Panc1 (cell line): ENCODE measurements around the gene NDUFAF2. TPM values are rescaled to one million over a fixed set of nuclear protein-coding genes. Genes with fewer than 3 reads are reported as not detected.

Experiments
- ATAC-seq: fragments of 200-7000 bp; cut with Tn5 transposase; 2 replicates; pipeline ENCODE4 v1.9.1; 2020; ENCODE audit warnings: mild to moderate bottlenecking, moderate library complexity
- BruUV-seq: library from RNA; stranded (reverse); fragments of 400-500 nt; replicated peaks from 2 replicates; lab custom pipeline; 2021; lab: Mats Ljungman, UMichigan
- CTCF ChIA-PET: fragments of 300-600 bp; sonication (Branson Sonifier 250); formaldehyde crosslinking; loops from one replicate; lab custom pipeline; 2022; ENCODE audit warnings: antibody characterized with exemption; lab: Charles Lee
- POLR2A ChIA-PET: fragments of 300-600 bp; sonication (Branson Sonifier 250); formaldehyde crosslinking; loops from one replicate; lab custom pipeline; 2022; ENCODE audit warnings: antibody characterized with exemption; lab: Charles Lee
- DNase-seq: peaks from one replicate; pipeline ENCODE4 v3.0.0-alpha.2; 2010; ENCODE audit warnings: low read depth, low spot score
- H3K27ac ChIP-seq: 2 replicates; pipeline ENCODE4 v1.5.1; 2011; ENCODE audit warnings: mild to moderate bottlenecking, low read length, inconsistent platforms
- H3K27me3 ChIP-seq: fragments of 200-500 bp; sonication (Bioruptor generic); 2 replicates; pipeline ENCODE4 v1.6.0; 2014; ENCODE audit warnings: low read length, inconsistent platforms; ENCODE audit not compliant: control insufficient read depth, insufficient read depth
- H3K36me3 ChIP-seq: fragments of 200-500 bp; sonication (Bioruptor generic); 2 replicates; pipeline ENCODE4 v1.5.1; 2014; ENCODE audit warnings: inconsistent platforms, mild to moderate bottlenecking, low read length, moderate library complexity; ENCODE audit not compliant: control insufficient read depth, insufficient read depth
- H3K4me1 ChIP-seq: 2 replicates; pipeline ENCODE4 v1.5.1; 2011; ENCODE audit warnings: inconsistent platforms, mild to moderate bottlenecking, low read length, moderate library complexity; ENCODE audit not compliant: control insufficient read depth, insufficient read depth
- H3K4me3 ChIP-seq, 2 experiments: 2 replicates each; pipeline ENCODE4 v1.5.1; 2011 to 2012; ENCODE audit warnings: low read depth in 2 of 2, low read length in 2 of 2, mild to moderate bottlenecking in 2 of 2, inconsistent platforms in 1 of 2, moderate library complexity in 1 of 2
- H3K9me3 ChIP-seq: fragments of 200-500 bp; sonication (Bioruptor generic); 2 replicates; pipeline ENCODE4 v1.5.1; 2014; ENCODE audit warnings: low read depth, mild to moderate bottlenecking, inconsistent platforms, low read length, moderate library complexity; ENCODE audit not compliant: control insufficient read depth, insufficient read depth
- POLR2AphosphoS5 ChIP-seq: IDR thresholded peaks from 2 replicates; pipeline ENCODE4 v1.6.1; 2012; ENCODE audit warnings: mild to moderate bottlenecking, low read depth, low read length, moderate library complexity
- SIN3A ChIP-seq: IDR thresholded peaks from 2 replicates; pipeline ENCODE4 v1.6.1; 2012; ENCODE audit warnings: low read depth, mild to moderate bottlenecking, low read length, moderate library complexity, borderline replicate concordance; ENCODE audit not compliant: insufficient read depth
- TCF7L2 ChIP-seq: IDR thresholded peaks from 2 replicates; pipeline ENCODE4 v1.6.1; 2011; ENCODE audit warnings: mild to moderate bottlenecking, low read depth, low read length, inconsistent platforms
- in situ Hi-C: cut with HindIII; loops from 2 replicates; pipeline ENCODE4 v1.10.0; 2016; ENCODE audit warnings: low sequenced_read_pairs, low pct_unique_long_range_greater_than_20kb
- intact Hi-C: fragments of 100-400 bp; cut with micrococcal nuclease; formaldehyde crosslinking; loops from one replicate; pipeline ENCODE4 v1.10.0; 2022; ENCODE audit not compliant: unreplicated experiment
- total RNA-seq: library from RNA; stranded (reverse); gene quantifications from one replicate; pipeline ENCODE4 v1.2.1, GENCODE V29; 2021; ENCODE audit not compliant: unreplicated experiment
- TF ChIP-seq, protein P1 (sequence below): fragments of 450-650 bp; IDR thresholded peaks from 2 replicates; pipeline ENCODE4 v1.5.1; 2017; ENCODE audit warnings: mild to moderate bottlenecking
- TF ChIP-seq, protein P2 (sequence below), 2 experiments: IDR thresholded peaks; 2 replicates each; pipeline ENCODE4 v1.6.1; 2011 to 2012; ENCODE audit warnings: low read depth in 2 of 2, control low read depth in 1 of 2, low read length in 1 of 2, mild to moderate bottlenecking in 1 of 2, moderate library complexity in 1 of 2; ENCODE audit not compliant: insufficient read depth in 1 of 2

Gene NDUFAF2
- total RNA-seq, 1 experiment from 2014 or later = 41.6 TPM

DNA sequence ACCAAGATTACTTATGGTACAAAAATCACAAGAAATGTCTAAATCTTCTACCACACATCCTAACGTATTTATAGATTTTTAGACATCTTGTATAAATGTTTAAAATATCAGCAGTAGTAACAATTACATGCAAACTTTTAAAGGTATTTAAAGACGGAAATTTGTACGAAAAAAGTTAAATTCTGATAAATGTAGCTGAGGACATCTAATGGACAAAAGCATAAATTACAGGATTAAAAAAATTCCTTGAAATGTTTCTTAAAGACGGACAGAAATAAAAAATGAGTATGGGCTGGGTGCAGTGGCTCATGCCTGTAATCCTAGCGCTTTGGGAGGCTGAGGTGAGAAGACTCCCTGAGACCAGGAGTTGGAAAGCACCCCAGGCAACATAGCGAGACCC, 16.0 kb upstream of the NDUFAF2 start:
- in situ Hi-C loops (no loop called here), intact Hi-C loops (no loop called here)
- ChIA-PET POLR2A (no interaction called here), CTCF (interaction anchor here (1.0 kb wide), 1 partner anchor 229 kb away, joined by 4 read pairs; the partner anchor contains the start of gene DEPDC1B)
- Histone ChIP-seq H3K27ac (no peak overlapping the region), H3K4me1 (no peaks in the 10 kb centered on the region), H3K4me3 (no peak overlapping the region), H3K27me3 (no peaks in the 10 kb centered on the region), H3K36me3 (peaks cover 18% of the 10 kb centered on the region), H3K9me3 (no peaks in the 10 kb centered on the region)
- no peak for DNase-seq
- TF ChIP-seq, protein P1, sequence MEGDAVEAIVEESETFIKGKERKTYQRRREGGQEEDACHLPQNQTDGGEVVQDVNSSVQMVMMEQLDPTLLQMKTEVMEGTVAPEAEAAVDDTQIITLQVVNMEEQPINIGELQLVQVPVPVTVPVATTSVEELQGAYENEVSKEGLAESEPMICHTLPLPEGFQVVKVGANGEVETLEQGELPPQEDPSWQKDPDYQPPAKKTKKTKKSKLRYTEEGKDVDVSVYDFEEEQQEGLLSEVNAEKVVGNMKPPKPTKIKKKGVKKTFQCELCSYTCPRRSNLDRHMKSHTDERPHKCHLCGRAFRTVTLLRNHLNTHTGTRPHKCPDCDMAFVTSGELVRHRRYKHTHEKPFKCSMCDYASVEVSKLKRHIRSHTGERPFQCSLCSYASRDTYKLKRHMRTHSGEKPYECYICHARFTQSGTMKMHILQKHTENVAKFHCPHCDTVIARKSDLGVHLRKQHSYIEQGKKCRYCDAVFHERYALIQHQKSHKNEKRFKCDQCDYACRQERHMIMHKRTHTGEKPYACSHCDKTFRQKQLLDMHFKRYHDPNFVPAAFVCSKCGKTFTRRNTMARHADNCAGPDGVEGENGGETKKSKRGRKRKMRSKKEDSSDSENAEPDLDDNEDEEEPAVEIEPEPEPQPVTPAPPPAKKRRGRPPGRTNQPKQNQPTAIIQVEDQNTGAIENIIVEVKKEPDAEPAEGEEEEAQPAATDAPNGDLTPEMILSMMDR = peak; percentile 55
- no peak for TF ChIP-seq SIN3A
- no TSS peak for BruUV-seq
- ATAC-seq = no peak

DNA sequence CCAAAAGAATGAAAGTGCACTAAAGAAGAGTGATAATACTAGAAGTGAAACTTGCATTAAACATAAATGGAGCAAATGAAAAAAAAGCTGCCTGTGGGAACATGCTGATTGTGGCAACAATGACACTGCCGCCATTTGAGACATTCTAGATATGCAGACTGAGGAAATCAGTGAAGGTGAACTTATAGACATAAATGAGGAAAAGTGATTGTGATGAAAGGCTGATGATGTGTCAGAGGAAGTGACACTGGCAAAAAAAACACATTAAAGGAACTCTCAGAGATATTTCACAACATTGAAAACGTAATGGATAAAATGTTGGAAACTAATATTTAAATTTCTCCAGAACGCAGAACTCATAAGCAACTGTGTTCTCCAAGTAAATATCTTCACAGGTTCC, 1.4 kb upstream of the NDUFAF2 start:
- in situ Hi-C loops (no loop called here), intact Hi-C loops (no loop called here)
- Histone ChIP-seq H3K4me3 (peak overlapping the region; percentile 89 to 97; a peak in 2 of 4 replicates), H3K36me3 (no peaks in the 10 kb centered on the region), H3K27ac (no peak overlapping the region), H3K4me1 (peaks cover 9% of the 10 kb centered on the region), H3K27me3 (no peaks in the 10 kb centered on the region), H3K9me3 (0 out of 2 replicates have a peak, but pooled peaks cover 5% of the 10 kb centered on the region)
- POLR2A ChIA-PET = no interaction called here
- CTCF ChIA-PET = no interaction called here
- DNase-seq (no peak), ATAC-seq (no peak)
- TF ChIP-seq, protein P2, sequence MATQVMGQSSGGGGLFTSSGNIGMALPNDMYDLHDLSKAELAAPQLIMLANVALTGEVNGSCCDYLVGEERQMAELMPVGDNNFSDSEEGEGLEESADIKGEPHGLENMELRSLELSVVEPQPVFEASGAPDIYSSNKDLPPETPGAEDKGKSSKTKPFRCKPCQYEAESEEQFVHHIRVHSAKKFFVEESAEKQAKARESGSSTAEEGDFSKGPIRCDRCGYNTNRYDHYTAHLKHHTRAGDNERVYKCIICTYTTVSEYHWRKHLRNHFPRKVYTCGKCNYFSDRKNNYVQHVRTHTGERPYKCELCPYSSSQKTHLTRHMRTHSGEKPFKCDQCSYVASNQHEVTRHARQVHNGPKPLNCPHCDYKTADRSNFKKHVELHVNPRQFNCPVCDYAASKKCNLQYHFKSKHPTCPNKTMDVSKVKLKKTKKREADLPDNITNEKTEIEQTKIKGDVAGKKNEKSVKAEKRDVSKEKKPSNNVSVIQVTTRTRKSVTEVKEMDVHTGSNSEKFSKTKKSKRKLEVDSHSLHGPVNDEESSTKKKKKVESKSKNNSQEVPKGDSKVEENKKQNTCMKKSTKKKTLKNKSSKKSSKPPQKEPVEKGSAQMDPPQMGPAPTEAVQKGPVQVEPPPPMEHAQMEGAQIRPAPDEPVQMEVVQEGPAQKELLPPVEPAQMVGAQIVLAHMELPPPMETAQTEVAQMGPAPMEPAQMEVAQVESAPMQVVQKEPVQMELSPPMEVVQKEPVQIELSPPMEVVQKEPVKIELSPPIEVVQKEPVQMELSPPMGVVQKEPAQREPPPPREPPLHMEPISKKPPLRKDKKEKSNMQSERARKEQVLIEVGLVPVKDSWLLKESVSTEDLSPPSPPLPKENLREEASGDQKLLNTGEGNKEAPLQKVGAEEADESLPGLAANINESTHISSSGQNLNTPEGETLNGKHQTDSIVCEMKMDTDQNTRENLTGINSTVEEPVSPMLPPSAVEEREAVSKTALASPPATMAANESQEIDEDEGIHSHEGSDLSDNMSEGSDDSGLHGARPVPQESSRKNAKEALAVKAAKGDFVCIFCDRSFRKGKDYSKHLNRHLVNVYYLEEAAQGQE (IDR thresholded peaks at IDR 0.05; ENCODE audit: insufficient read depth in 1 of 2, low read depth in 2 of 2, low read length in 1 of 2) = no peak
- TF ChIP-seq, protein P1 = no peak
- no peak for TF ChIP-seq SIN3A
- TF ChIP-seq POLR2AphosphoS5 = no peak
- TF ChIP-seq TCF7L2 = no peak
- BruUV-seq = TSS peak; percentile 72
